Measurements from ENCODE around the gene CLEC11A.

Gene CLEC11A

GRCh38 chr19:50705422-50706019 is 17.6 kb upstream of the CLEC11A start:
- no peak for DNase-seq

GRCh38 chr19:50706387-50706786 is 16.8 kb upstream of the CLEC11A start:
- DNase-seq, result no peak

GRCh38 chr19:50708179-50708879 is 14.8 kb upstream of the CLEC11A start:
- no peak for DNase-seq

- peak; percentile 13 for DNase-seq
Observed at GRCh38 chr19:50710094-50710493, 13.1 kb upstream of the CLEC11A start.

- DNase-seq, result no peak
Observed at GRCh38 chr19:50710612-50711011, 12.6 kb upstream of the CLEC11A start.

GRCh38 chr19:50711196-50711595 is 12.0 kb upstream of the CLEC11A start:
- no peak for DNase-seq

- DNase-seq, result no peak
Observed at GRCh38 chr19:50711805-50712204, 11.4 kb upstream of the CLEC11A start.

- DNase-seq, result no peak
Observed at GRCh38 chr19:50712833-50713232, 10.3 kb upstream of the CLEC11A start.

- DNase-seq, result no peak
Observed at GRCh38 chr19:50713556-50714236, 9.5 kb upstream of the CLEC11A start.

- no peak for DNase-seq
Observed at GRCh38 chr19:50716178-50717025, 6.8 kb upstream of the CLEC11A start.

GRCh38 chr19:50717026-50717723 is 6.0 kb upstream of the CLEC11A start:
- DNase-seq, result no peak

- DNase-seq, result no peak
Observed at GRCh38 chr19:50717891-50718254, 5.3 kb upstream of the CLEC11A start.

- DNase-seq, result no peak
Observed at GRCh38 chr19:50718255-50719118, 4.7 kb upstream of the CLEC11A start.

GRCh38 chr19:50719119-50719435 is 4.1 kb upstream of the CLEC11A start:
- no peak for DNase-seq

- DNase-seq, result no peak
Observed at GRCh38 chr19:50719566-50719965, 3.6 kb upstream of the CLEC11A start, which contains the start of gene SHANK1. SHANK1 (minus strand) TSS chr19:50719802; CDS start chr19:50716919, 2,883 bp downstream.

GRCh38 chr19:50720181-50720920 is 2.8 kb upstream of the CLEC11A start:
- no peak for DNase-seq

GRCh38 chr19:50720921-50721381 is 2.2 kb upstream of the CLEC11A start:
- DNase-seq, result no peak

GRCh38 chr19:50721441-50722137 is 1.6 kb upstream of the CLEC11A start:
- peak; percentile 53 for DNase-seq

- DNase-seq, result no peak
Observed at GRCh38 chr19:50722201-50723013, 757 bp upstream of the CLEC11A start.
